HG02885 (cell line): ENCODE measurements around the gene SBSN.

ENCODE experiments used
- ATAC-seq: cut with Tn5 transposase; IDR thresholded peaks from one replicate; pipeline ENCODE4 v1.9.1; 2021; ENCODE audit warnings: mild to moderate bottlenecking; ENCODE audit not compliant: unreplicated experiment, poor library complexity

Gene SBSN

GRCh38 chr19:35534803-35535480 is 6.8 kb upstream of the SBSN start:
- ATAC-seq, result no peak

GRCh38 chr19:35533822-35534392 is 5.8 kb upstream of the SBSN start:
- ATAC-seq, result no peak

GRCh38 chr19:35533201-35533821 is 5.2 kb upstream of the SBSN start, which contains the start of gene GAPDHS:
Gene GAPDHS, plus strand, starts transcription at chr19:35533456. Its CDS starts 72 bp downstream, at chr19:35533528.
- no peak for ATAC-seq

DNA sequence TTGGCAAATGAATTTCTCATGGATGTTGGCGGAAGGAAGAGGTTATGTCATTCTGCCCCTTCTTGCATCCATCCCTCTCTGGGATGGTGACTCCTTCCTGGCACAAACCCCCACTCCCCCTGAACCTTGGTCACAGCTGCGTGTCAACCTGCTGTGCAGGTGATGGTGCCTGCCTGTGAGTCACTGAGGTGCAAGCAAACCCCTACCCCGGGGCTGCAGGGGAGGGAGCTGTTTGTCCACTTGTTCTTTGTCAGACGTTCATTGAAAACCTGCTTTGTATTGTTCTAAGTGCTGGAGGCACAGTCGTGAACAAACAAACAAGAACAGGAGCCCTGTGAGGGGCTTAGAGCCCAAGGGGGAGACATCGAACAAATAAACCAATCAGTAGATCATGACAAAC is 3.2 kb upstream of the SBSN start:
- ATAC-seq, result no peak

GRCh38 chr19:35529241-35530218 is 1.4 kb upstream of the SBSN start:
- no peak for ATAC-seq

DNA sequence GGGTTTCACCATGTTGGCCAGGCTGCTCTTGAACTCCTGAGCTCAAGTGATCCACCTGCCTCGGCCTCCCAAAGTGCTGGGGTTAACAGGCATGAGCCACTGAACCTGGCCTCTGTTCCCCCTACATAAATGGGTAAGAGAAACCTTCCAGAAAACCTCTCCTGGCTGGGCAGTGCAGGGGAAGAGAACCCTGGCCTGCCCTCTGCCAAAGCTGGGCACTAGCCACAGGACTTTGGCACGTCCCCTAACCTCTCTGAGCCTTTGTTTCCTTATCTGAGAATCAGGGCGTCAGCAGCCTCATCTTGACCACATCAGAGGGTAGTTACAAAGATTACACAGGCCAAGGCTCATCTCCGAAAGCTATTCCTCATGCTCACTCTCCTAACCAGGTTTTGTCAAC is 2.2 kb downstream of the SBSN start:
- ATAC-seq, result no peak

DNA sequence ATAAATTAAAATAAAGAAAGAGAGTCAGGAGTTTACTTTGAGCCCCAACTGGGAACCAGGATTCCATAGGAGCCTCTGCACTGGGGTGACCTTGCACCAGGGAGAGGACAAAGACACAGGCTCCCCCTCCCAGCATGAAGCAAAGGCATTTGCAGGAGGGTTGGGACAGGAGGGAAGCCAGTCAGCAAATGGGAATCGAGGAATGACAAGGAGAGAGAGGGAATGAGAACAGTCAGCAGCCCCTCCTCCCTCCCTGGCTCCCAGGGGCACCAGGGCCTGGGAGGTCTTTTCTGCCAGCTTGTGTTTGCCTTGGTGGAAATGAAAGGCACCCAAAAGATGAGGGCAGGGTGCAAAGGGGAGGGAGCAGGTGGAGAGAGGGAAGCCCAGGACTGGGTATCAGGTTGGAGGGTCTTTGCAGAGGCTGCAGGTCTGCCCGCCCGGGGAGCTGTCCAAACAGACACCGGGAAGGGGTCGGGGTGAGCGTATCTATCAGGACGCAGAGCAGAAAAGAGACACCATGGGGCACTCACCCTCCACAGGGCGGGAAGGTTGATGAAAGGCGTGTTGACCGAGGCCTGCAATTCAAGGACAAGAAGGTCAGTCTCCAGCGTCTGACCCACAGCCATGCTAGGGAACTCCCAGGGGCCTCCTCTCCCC is 3.8 kb downstream of the SBSN start:
- no peak for ATAC-seq

- no peak for ATAC-seq
Observed at GRCh38 chr19:35522745-35523327, 5.3 kb downstream of the SBSN start.

GRCh38 chr19:35521124-35521743 is 6.9 kb downstream of the SBSN start:
- no peak for ATAC-seq

- ATAC-seq, result no peak
Observed at GRCh38 chr19:35519291-35519690, 8.8 kb downstream of the SBSN start.

- ATAC-seq, result no peak
Observed at GRCh38 chr19:35518313-35518712, 9.8 kb downstream of the SBSN start.

DNA sequence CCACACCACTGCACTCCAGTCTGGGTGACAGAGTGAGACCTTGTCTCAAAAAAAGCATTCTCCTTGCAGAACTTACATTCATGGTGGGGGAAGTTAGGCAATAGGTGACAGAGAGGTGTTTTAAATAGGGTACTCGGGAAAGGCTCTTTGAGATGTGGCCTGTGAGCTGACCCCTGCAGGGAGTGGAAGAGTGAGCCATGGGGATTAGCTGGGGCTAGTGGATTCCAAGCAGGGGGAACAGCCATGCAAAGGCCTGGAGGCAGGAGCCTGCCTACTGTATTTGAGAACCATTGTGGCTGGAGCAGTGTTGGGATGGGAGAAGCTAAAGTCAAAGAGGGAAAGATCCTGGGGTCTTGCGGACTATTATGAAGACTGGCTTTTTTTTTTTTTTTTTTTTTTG is 10.8 kb downstream of the SBSN start:
- ATAC-seq, result no peak

DNA sequence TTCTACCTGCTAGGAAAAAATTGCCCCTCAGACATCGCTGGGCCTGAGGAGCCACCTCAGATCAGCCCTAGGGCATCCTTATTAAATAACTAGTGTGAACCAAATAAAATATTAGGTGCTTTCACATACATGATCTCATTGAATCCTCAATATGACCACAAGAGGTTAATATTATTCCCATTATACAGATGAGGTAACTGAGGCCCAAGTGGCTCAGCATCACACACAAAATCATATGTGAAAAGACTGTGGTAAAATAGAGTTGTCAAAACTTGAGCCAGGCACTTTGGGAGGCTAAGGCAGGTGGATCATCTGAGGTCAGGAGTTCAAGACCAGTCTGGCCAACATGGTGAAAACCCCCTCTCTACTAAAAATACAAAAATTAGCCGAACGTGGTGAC is 11.8 kb downstream of the SBSN start:
- ATAC-seq, result no peak

- ATAC-seq, result no peak
Observed at GRCh38 chr19:35514282-35514809, 13.8 kb downstream of the SBSN start.

GRCh38 chr19:35513628-35514281 is 14.4 kb downstream of the SBSN start, which contains the start of gene DMKN:
Gene DMKN, minus strand, starts transcription at chr19:35513649. Its CDS starts 174 bp downstream, at chr19:35513475.
- no peak for ATAC-seq

DNA sequence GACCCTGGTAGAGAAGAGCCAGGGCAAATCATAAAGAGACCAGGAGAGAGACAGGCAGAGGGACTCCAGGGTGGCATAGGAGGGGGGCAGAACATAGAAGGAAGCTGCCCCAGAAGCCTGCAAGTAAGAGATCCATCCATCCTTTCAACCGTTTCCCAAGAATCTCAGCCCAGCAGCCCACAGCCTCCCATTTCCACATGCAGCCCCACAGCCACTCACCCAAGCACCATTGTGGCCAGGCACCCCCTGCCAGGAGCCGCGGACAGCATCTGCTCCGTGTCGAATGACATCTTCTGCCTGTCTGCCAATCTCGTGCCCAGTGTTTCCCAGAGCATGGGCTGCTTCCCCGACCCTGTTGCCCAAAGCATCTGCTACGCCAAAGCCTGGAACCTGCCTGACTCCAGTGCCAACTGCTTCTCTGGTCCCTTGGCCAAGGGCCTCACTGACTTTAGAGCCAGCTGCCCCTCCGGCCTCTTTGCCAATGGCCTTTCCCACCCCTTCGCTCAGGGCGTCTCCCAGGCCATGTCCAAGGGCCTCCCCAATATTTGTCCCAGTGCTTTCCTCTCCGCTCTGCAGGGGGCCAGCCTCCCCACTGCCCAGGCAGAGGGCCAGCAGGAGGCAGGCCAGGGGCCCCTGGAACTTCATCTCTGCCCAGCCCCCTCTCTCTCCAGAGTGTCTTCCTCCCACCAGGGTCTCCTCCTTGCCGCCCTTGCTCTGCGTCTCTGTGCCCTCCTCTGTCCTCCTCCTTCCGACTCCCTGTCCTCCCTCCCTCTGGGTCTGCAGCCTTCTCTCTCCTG is 15.1 kb downstream of the SBSN start:
- ATAC-seq, result no peak

GRCh38 chr19:35511337-35511736 is 16.8 kb downstream of the SBSN start:
- ATAC-seq, result no peak

- no peak for ATAC-seq
Observed at GRCh38 chr19:35510626-35510964, 17.5 kb downstream of the SBSN start.
